Type B pancreatic cell (in vitro differentiated cells): ENCODE measurements around the gene SMIM5. TPM values are rescaled to one million over a fixed set of nuclear protein-coding genes. Genes with fewer than 3 reads are reported as not detected.

Source experiments
- DNase-seq: peaks from one replicate; pipeline ENCODE4 v3.0.0; 2021; ENCODE audit warnings: mixed read lengths; ENCODE audit not compliant: unreplicated experiment; ENCODE audit errors: extremely low spot score
- H3K27ac Mint-ChIP-seq: 2 replicates; pipeline ENCODE4 v1.8.0; 2021; ENCODE audit warnings: mild to moderate bottlenecking, mixed read lengths
- H3K27me3 Mint-ChIP-seq: 2 replicates; pipeline ENCODE4 v1.8.0; 2021; ENCODE audit warnings: mixed read lengths
- H3K36me3 Mint-ChIP-seq: 2 replicates; pipeline ENCODE4 v1.8.0; 2021; ENCODE audit warnings: mixed read lengths
- H3K4me1 Mint-ChIP-seq: one replicate; pipeline ENCODE4 v1.8.0; 2021; ENCODE audit warnings: mixed read lengths; ENCODE audit not compliant: unreplicated experiment
- H3K4me3 Mint-ChIP-seq: 2 replicates; pipeline ENCODE4 v1.8.0; 2021; ENCODE audit warnings: mild to moderate bottlenecking, mixed read lengths
- H3K9me3 Mint-ChIP-seq: 2 replicates; pipeline ENCODE4 v1.8.0; 2021; ENCODE audit warnings: mixed read lengths
- total RNA-seq: library from RNA; stranded (reverse); gene quantifications from 2 replicates; pipeline ENCODE4 v1.2.1, GENCODE V29; 2021; ENCODE audit warnings: low replicate concordance
- TF ChIP-seq, protein P1 (sequence below): fragments of 200-600 bp; sonication (generic); conservative IDR thresholded peaks from 2 replicates; pipeline ENCODE4 v1.5.0; 2021; ENCODE audit warnings: antibody characterized with exemption, mild to moderate bottlenecking

Gene SMIM5
- total RNA-seq, 1 donor from 2014 or later, result 9.3 TPM

DNA sequence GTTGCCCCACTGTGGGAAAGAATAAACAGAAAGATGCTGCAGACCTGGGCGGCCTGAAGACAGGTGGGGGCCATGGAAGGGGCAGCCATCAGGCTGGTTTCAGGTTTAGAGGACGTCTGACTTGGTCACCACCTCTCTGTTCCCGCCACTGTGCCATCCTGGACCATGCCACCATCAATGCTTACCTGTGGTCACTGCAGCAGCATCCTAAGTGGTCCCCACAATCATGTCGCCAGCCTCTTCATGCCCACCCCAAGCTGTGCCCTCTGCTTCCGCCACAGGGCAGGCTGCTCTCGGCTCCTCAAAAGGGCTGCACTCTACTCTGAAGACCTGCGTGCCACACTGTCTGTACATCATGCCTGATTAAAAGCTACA, 10.4 kb downstream of the SMIM5 start:
- Mint-ChIP-seq H3K27ac (peak overlapping the region; percentile 96), H3K4me3 (no peak overlapping the region), H3K4me1 (peaks cover 18% of the 10 kb centered on the region), H3K36me3 (no peaks in the 10 kb centered on the region), H3K27me3 (no peaks in the 10 kb centered on the region), H3K9me3 (no peaks in the 10 kb centered on the region)
- TF ChIP-seq, protein P1, sequence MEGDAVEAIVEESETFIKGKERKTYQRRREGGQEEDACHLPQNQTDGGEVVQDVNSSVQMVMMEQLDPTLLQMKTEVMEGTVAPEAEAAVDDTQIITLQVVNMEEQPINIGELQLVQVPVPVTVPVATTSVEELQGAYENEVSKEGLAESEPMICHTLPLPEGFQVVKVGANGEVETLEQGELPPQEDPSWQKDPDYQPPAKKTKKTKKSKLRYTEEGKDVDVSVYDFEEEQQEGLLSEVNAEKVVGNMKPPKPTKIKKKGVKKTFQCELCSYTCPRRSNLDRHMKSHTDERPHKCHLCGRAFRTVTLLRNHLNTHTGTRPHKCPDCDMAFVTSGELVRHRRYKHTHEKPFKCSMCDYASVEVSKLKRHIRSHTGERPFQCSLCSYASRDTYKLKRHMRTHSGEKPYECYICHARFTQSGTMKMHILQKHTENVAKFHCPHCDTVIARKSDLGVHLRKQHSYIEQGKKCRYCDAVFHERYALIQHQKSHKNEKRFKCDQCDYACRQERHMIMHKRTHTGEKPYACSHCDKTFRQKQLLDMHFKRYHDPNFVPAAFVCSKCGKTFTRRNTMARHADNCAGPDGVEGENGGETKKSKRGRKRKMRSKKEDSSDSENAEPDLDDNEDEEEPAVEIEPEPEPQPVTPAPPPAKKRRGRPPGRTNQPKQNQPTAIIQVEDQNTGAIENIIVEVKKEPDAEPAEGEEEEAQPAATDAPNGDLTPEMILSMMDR, result no peak
- DNase-seq, result no peak

DNA sequence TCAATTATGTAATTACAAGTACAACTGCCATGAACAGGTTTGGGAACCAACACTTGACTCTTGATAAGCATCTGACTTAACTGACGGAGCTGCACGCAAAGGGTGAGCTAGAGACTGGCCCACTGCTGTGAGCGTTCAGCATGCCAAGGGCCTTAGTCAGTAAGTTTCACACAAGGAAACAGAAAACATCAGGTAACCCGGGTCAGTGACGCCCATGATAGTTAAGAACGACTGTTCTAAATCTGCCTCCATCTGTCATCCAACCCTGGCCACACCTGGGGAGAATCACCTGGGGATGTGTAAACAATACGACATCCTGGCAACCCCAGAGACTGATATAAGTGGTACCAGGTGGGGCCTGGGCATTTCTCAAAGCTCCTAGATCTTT, 12.3 kb downstream of the SMIM5 start:
- TF ChIP-seq, protein P1, result no peak
- Mint-ChIP-seq H3K4me1 (peaks cover 18% of the 10 kb centered on the region), H3K27me3 (no peaks in the 10 kb centered on the region), H3K36me3 (peaks cover 7% of the 10 kb centered on the region), H3K4me3 (peak overlapping the region; percentile 76), H3K9me3 (no peaks in the 10 kb centered on the region), H3K27ac (peak overlapping the region; percentile 100)
- DNase-seq, result no peak

DNA sequence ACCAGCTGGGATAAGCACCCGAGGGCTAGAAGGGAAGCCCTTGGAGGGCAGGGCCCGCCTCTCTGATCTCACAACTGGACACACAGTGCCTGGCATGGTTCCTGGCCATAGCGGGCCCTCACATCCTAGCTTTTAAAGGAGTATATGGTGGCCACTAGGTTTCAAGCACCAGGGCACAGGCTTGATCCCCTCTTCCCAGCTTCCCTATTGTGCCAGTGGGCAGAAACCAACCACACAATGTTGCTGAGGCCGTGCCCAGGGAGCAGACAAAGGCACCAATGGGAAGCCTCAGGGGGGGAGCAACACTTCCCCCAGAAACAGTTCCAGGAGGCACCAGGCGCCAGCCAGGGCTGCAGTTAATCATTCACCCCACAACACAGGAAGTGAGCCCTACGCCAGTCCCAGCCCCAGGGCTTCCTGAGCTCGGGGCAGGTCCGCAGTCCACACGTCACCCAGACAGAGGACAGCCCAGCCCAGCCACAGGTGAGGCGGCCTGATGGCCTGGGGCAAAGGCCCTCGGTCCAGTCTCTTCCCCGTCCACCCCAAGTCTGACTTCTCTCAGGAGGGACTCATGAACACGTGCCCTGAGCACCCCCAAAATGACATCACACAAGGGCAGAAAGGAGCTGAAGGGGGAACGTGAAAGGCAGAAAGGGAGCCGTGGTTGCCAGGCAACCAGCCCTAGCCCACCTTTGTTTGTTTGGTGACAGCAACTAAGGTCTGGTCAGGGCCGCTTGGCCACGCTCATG, 12.8 kb downstream of the SMIM5 start:
- Mint-ChIP-seq H3K36me3 (peaks cover 7% of the 10 kb centered on the region), H3K27me3 (no peaks in the 10 kb centered on the region), H3K4me1 (peaks cover 18% of the 10 kb centered on the region), H3K4me3 (peak overlapping the region; percentile 76), H3K27ac (peak overlapping the region; percentile 100), H3K9me3 (no peaks in the 10 kb centered on the region)
- DNase-seq, result no peak
- TF ChIP-seq, protein P1, result no peak

DNA sequence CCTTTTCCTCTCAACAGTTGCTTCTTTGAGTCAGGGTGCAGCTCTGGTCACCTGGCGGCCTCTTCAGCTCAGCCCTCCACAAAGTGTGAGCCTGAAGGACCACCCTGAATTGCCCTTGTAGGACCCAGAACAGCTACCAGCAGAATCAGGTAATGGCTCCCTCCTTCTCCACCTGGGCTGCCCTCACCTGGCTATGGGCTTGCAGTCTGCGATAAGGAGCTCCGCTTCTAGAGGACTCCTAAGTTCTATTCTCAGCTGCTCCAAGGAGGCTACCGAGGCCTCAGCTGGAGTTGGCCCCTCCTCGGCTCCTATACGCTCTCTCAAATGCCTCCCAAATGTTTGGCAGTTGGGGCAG, 13.4 kb downstream of the SMIM5 start:
- Mint-ChIP-seq H3K36me3 (peaks cover 7% of the 10 kb centered on the region), H3K4me1 (peaks cover 18% of the 10 kb centered on the region), H3K9me3 (no peaks in the 10 kb centered on the region), H3K4me3 (peak overlapping the region; percentile 47), H3K27ac (peak overlapping the region; percentile 100), H3K27me3 (no peaks in the 10 kb centered on the region)
- TF ChIP-seq, protein P1, result no peak
- DNase-seq, result no peak

DNA sequence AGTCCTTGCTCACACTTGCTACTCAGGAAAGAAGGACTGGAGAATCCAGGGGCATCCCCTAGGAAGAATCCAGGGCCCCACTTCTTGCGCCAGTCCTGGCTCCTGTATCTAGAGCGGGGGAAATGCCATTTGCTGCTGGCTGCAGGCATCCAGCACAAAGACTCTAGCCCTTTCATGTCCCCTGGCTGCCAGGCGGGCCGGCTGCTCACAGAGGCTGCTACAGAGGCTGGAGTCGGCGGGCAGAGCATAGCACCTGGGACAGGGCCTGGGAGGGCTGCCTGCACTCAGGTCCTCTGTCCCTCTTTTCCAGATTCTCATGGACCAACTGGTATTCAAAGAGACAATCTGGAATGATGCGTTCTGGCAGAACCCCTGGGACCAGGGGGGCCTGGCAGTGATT, 13.8 kb downstream of the SMIM5 start:
- Mint-ChIP-seq H3K36me3 (peaks cover 7% of the 10 kb centered on the region), H3K4me3 (no peak overlapping the region), H3K4me1 (peaks cover 18% of the 10 kb centered on the region), H3K9me3 (no peaks in the 10 kb centered on the region), H3K27me3 (no peaks in the 10 kb centered on the region), H3K27ac (peak overlapping the region; percentile 100)
- no peak for DNase-seq
- TF ChIP-seq, protein P1, result no peak
